ENCODE data around the gene RAPGEF6.

DNA sequence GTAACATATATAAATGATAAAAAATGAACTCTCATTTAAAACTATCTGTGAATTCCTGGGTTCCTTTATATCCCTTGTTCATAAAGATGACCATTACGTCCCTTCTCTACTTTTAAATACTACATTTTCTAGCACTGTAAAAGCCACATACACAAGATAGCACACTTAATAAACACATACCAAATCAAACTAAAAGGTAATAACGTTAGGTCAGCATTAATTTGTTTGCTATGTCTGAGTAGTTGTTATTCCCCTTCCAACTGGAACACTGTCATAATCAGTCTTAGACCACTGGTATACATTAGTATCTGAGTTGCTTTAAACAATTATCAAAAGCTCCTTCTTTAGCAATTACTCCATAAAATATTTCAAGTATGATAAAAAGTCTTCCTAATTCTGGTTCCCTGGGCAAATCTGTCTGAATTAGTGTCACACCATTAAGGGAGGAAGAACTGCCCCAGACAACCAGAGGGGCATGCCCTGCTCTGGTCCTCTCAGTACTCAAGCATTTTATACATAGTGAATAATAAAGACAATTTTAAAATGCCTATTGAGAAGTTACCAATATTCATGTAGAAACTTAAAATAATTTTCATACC, 98.1 kb downstream of the RAPGEF6 start:
- TF ChIP-seq, protein P1, sequence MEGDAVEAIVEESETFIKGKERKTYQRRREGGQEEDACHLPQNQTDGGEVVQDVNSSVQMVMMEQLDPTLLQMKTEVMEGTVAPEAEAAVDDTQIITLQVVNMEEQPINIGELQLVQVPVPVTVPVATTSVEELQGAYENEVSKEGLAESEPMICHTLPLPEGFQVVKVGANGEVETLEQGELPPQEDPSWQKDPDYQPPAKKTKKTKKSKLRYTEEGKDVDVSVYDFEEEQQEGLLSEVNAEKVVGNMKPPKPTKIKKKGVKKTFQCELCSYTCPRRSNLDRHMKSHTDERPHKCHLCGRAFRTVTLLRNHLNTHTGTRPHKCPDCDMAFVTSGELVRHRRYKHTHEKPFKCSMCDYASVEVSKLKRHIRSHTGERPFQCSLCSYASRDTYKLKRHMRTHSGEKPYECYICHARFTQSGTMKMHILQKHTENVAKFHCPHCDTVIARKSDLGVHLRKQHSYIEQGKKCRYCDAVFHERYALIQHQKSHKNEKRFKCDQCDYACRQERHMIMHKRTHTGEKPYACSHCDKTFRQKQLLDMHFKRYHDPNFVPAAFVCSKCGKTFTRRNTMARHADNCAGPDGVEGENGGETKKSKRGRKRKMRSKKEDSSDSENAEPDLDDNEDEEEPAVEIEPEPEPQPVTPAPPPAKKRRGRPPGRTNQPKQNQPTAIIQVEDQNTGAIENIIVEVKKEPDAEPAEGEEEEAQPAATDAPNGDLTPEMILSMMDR (conservative IDR thresholded peaks at IDR 0.05 in 1 of 2, IDR thresholded peaks at IDR 0.05 in 1 of 2; ENCODE audit: extremely low read depth in 1 of 2, insufficient read depth in 1 of 2, low read depth in 1 of 2, low read length in 2 of 2): no peak
- TF ChIP-seq EZH2 (IDR thresholded peaks at IDR 0.05; ENCODE audit: borderline replicate concordance, low read length): no peak
